Astrocyte of the spinal cord (primary cell): Measurements from ENCODE around the gene ARHGAP18.

Experiments used
- DNase-seq: peaks from one replicate; pipeline ENCODE4 v3.0.0; 2011; ENCODE audit warnings: low read depth, low spot score
- H3K4me3 ChIP-seq: 2 replicates; pipeline ENCODE4 v1.5.1; 2011; ENCODE audit warnings: low read depth, mild to moderate bottlenecking, low read length, moderate library complexity
- CTCF ChIP-seq: IDR thresholded peaks from 2 replicates; pipeline ENCODE4 v1.5.1; 2012; ENCODE audit warnings: low read depth, mild to moderate bottlenecking, low read length, inconsistent platforms
- in situ Hi-C: cut with HindIII; loops from 2 replicates; pipeline ENCODE4 v1.10.0; 2017; ENCODE audit warnings: low sequenced_read_pairs

ARHGAP18 gene

GRCh38 chr6:129661536-129662405 is 48.2 kb downstream of the ARHGAP18 start:
- in situ Hi-C loops = no loop called here
- H3K4me3 ChIP-seq = no peak overlapping the region
- no peak for TF ChIP-seq CTCF
- DNase-seq = no peak

- no peak overlapping the region for H3K4me3 ChIP-seq
- DNase-seq = no peak
- no peak for TF ChIP-seq CTCF
- in situ Hi-C loops = no loop called here
These were observed 49.7 kb downstream of the ARHGAP18 start for GRCh38 chr6:129660346-129660676.

GRCh38 chr6:129659590-129660345 is 50.2 kb downstream of the ARHGAP18 start:
- no peak for TF ChIP-seq CTCF

GRCh38 chr6:129659167-129659566 is 50.8 kb downstream of the ARHGAP18 start:
- in situ Hi-C loops = no loop called here
- no peak for TF ChIP-seq CTCF
- H3K4me3 ChIP-seq = no peak overlapping the region
- no peak for DNase-seq

More at GRCh38 chr6:129659590-129660345, 50.2 kb downstream of the ARHGAP18 start:
- in situ Hi-C loops = no loop called here
- DNase-seq = no peak
- H3K4me3 ChIP-seq = no peak overlapping the region

- in situ Hi-C loops = no loop called here
- TF ChIP-seq CTCF = no peak
- no peak overlapping the region for H3K4me3 ChIP-seq
- DNase-seq = no peak
These were observed 52.5 kb downstream of the ARHGAP18 start for GRCh38 chr6:129657483-129657882.

- TF ChIP-seq CTCF = no peak
- no peak for DNase-seq
- in situ Hi-C loops = no loop called here
- no peak overlapping the region for H3K4me3 ChIP-seq
These were observed 54.6 kb downstream of the ARHGAP18 start for GRCh38 chr6:129655334-129655733.
